HG03520 (cell line): ENCODE measurements around the gene GABRA5.

ENCODE experiments used
- ATAC-seq: cut with Tn5 transposase; IDR thresholded peaks from one replicate; pipeline ENCODE4 v1.9.1; 2021; ENCODE audit warnings: mild to moderate bottlenecking, moderate library complexity; ENCODE audit not compliant: unreplicated experiment

GABRA5 gene

GRCh38 chr15:26921433-26921832 lies 54.6 kb downstream of the GABRA5 start:
- ATAC-seq, result no peak

- ATAC-seq, result no peak
These were observed 59.2 kb downstream of the GABRA5 start for GRCh38 chr15:26926081-26926480.

- no peak for ATAC-seq
These were observed 61.2 kb downstream of the GABRA5 start for GRCh38 chr15:26928051-26928450.

GRCh38 chr15:26929588-26929987 lies 62.7 kb downstream of the GABRA5 start:
- no peak for ATAC-seq

- no peak for ATAC-seq
These were observed 68.0 kb downstream of the GABRA5 start for GRCh38 chr15:26934848-26935247.

- no peak for ATAC-seq
These were observed 68.5 kb downstream of the GABRA5 start for GRCh38 chr15:26935322-26935721.

- no peak for ATAC-seq
These were observed 69.6 kb downstream of the GABRA5 start for GRCh38 chr15:26936502-26936901.

- no peak for ATAC-seq
These were observed 70.3 kb downstream of the GABRA5 start for GRCh38 chr15:26937134-26937533.

- no peak for ATAC-seq
These were observed 72.5 kb downstream of the GABRA5 start for GRCh38 chr15:26939398-26939797.

GRCh38 chr15:26941489-26941888 lies 74.6 kb downstream of the GABRA5 start:
- ATAC-seq, result no peak

- ATAC-seq, result no peak
These were observed 77.0 kb downstream of the GABRA5 start for GRCh38 chr15:26943866-26944265.

- ATAC-seq, result no peak
These were observed 78.2 kb downstream of the GABRA5 start for GRCh38 chr15:26945046-26945445.

- no peak for ATAC-seq
These were observed 83.1 kb downstream of the GABRA5 start for GRCh38 chr15:26950001-26950400.

- ATAC-seq, result no peak
These were observed 87.5 kb downstream of the GABRA5 start for GRCh38 chr15:26954403-26954802.

GRCh38 chr15:26967719-26968269 lies 100.9 kb downstream of the GABRA5 start:
- no peak for ATAC-seq

- no peak for ATAC-seq
These were observed 101.9 kb downstream of the GABRA5 start for GRCh38 chr15:26968806-26969205.

GRCh38 chr15:26970712-26971210 lies 103.9 kb downstream of the GABRA5 start, which contains the start of gene GABRG3:
TSS of gene GABRG3 (plus strand) at chr15:26971181.
- no peak for ATAC-seq

- no peak for ATAC-seq
These were observed 104.6 kb downstream of the GABRA5 start for GRCh38 chr15:26971271-26972018.

- ATAC-seq, result no peak
These were observed 105.8 kb downstream of the GABRA5 start for GRCh38 chr15:26972636-26973035.

GRCh38 chr15:26974120-26974780 lies 107.4 kb downstream of the GABRA5 start:
- no peak for ATAC-seq

- ATAC-seq, result no peak
These were observed 114.6 kb downstream of the GABRA5 start for GRCh38 chr15:26981492-26981891.

- ATAC-seq, result no peak
These were observed 117.0 kb downstream of the GABRA5 start for GRCh38 chr15:26983822-26984221.
